SK-N-SH treated with all-trans-retinoic acid at 6 μM for 48 hours (cell line): ENCODE data around the gene CLDN15.

Source experiments
- ATAC-seq: fragments of 200-7000 bp; cut with Tn5 transposase; 3 replicates; pipeline ENCODE4 v1.9.1; 2020; ENCODE audit warnings: mild to moderate bottlenecking, moderate library complexity
- BACH2 ChIP-seq: fragments of 250-450 bp; sonication (Bioruptor Pico); IDR thresholded peaks from 2 replicates; pipeline ENCODE4 v1.9.0; 2021; ENCODE audit warnings: mild to moderate bottlenecking, borderline replicate concordance
- CREB5 ChIP-seq: fragments of 250-450 bp; sonication (Bioruptor Pico); IDR thresholded peaks from 2 replicates; pipeline ENCODE4 v1.5.1; 2020; ENCODE audit warnings: low read depth, mild to moderate bottlenecking, moderate library complexity
- CSDC2 ChIP-seq: fragments of 250-450 bp; sonication (Bioruptor Pico); IDR thresholded peaks from 2 replicates; pipeline ENCODE4 v1.5.0; 2020; ENCODE audit warnings: mild to moderate bottlenecking, moderate library complexity
- CSRNP3 ChIP-seq: fragments of 250-450 bp; sonication (Bioruptor Pico); IDR thresholded peaks from 2 replicates; pipeline ENCODE4 v1.5.1; 2021; ENCODE audit warnings: mild to moderate bottlenecking, moderate library complexity
- ESRRG ChIP-seq: fragments of 250-450 bp; sonication (Bioruptor Pico); IDR thresholded peaks from 2 replicates; pipeline ENCODE4 v1.6.1; 2021; ENCODE audit warnings: mild to moderate bottlenecking
- GLIS3 ChIP-seq: fragments of 250-450 bp; sonication (Bioruptor Pico); IDR thresholded peaks from 2 replicates; pipeline ENCODE4 v1.5.0; 2020; ENCODE audit warnings: mild to moderate bottlenecking, moderate library complexity
- ISL1 ChIP-seq: fragments of 250-450 bp; sonication (Bioruptor Pico); IDR thresholded peaks from 2 replicates; pipeline ENCODE4 v2.1.2; 2022; ENCODE audit warnings: mild to moderate bottlenecking, moderate library complexity
- OSR1 ChIP-seq: fragments of 250-450 bp; sonication (Bioruptor Pico); IDR thresholded peaks from 2 replicates; pipeline ENCODE4 v1.8.0; 2022; ENCODE audit warnings: moderate library complexity, mild to moderate bottlenecking, inconsistent platforms
- PATZ1 ChIP-seq: fragments of 250-450 bp; sonication (Bioruptor Pico); IDR thresholded peaks from 2 replicates; pipeline ENCODE4 v1.8.0; 2020; ENCODE audit warnings: mild to moderate bottlenecking, moderate library complexity, borderline replicate concordance
- POU6F1 ChIP-seq: fragments of 250-450 bp; sonication (Bioruptor Pico); IDR thresholded peaks from 2 replicates; pipeline ENCODE4 v1.8.0; 2021; ENCODE audit warnings: low read depth, mild to moderate bottlenecking, moderate library complexity, borderline replicate concordance
- PPARA ChIP-seq: fragments of 250-450 bp; sonication (Bioruptor Pico); IDR thresholded peaks from 2 replicates; pipeline ENCODE4 v1.5.0; 2020; ENCODE audit warnings: mild to moderate bottlenecking, borderline replicate concordance
- SNAI2 ChIP-seq: fragments of 250-450 bp; sonication (Bioruptor Pico); IDR thresholded peaks from 2 replicates; pipeline ENCODE4 v1.5.0; 2020; ENCODE audit warnings: mild to moderate bottlenecking, moderate library complexity
- TCF4 ChIP-seq: fragments of 250-450 bp; sonication (Bioruptor Pico); IDR thresholded peaks from 2 replicates; pipeline ENCODE4 v1.8.0; 2021; ENCODE audit warnings: mild to moderate bottlenecking, moderate library complexity, borderline replicate concordance
- TOX ChIP-seq: fragments of 250-450 bp; sonication (Bioruptor Pico); IDR thresholded peaks from 2 replicates; pipeline ENCODE4 v1.8.0; 2021; ENCODE audit warnings: mild to moderate bottlenecking, moderate library complexity, borderline replicate concordance
- TSHZ2 ChIP-seq: fragments of 250-450 bp; sonication (Bioruptor Pico); IDR thresholded peaks from 2 replicates; pipeline ENCODE4 v1.5.0; 2020; ENCODE audit warnings: mild to moderate bottlenecking, moderate library complexity
- ZC3H10 ChIP-seq: fragments of 250-450 bp; sonication (Bioruptor Pico); IDR thresholded peaks from 2 replicates; pipeline ENCODE4 v1.5.1; 2021; ENCODE audit warnings: mild to moderate bottlenecking, moderate library complexity
- ZFP3 ChIP-seq: fragments of 250-450 bp; sonication (Bioruptor Pico); IDR thresholded peaks from 2 replicates; pipeline ENCODE4 v1.5.0; 2020; ENCODE audit warnings: mild to moderate bottlenecking, moderate library complexity
- ZFP30 ChIP-seq: fragments of 450-650 bp; formaldehyde crosslinking; IDR thresholded peaks from 2 replicates; pipeline ENCODE4 v1.5.0; 2022; ENCODE audit warnings: mild to moderate bottlenecking, moderate library complexity
- ZNF565 ChIP-seq: fragments of 450-650 bp; formaldehyde crosslinking; conservative IDR thresholded peaks from 2 replicates; pipeline ENCODE4 v1.5.0; 2020; ENCODE audit warnings: low read depth, mild to moderate bottlenecking, moderate library complexity
- ZNF8 ChIP-seq: fragments of 450-650 bp; formaldehyde crosslinking; IDR thresholded peaks from 2 replicates; pipeline ENCODE4 v1.5.0; 2020; ENCODE audit warnings: mild to moderate bottlenecking, moderate library complexity

The CLDN15 gene

GRCh38 chr7:101234636-101235035 is 3.0 kb downstream of the CLDN15 start:
- no peak for TF ChIP-seq TCF4 (CRISPR knock-in tag)
- TF ChIP-seq ZNF8 (CRISPR knock-in tag): no peak
- no peak for TF ChIP-seq ISL1 (CRISPR knock-in tag)
- no peak for TF ChIP-seq OSR1
- no peak for TF ChIP-seq PPARA (CRISPR knock-in tag)
- no peak for TF ChIP-seq POU6F1 (CRISPR knock-in tag)
- no peak for TF ChIP-seq PATZ1
- no peak for TF ChIP-seq ZC3H10 (CRISPR knock-in tag)
- TF ChIP-seq ESRRG (CRISPR knock-in tag): no peak
- no peak for TF ChIP-seq ZNF565 (CRISPR knock-in tag)
- no peak for TF ChIP-seq TSHZ2 (CRISPR knock-in tag)
- no peak for TF ChIP-seq SNAI2 (CRISPR knock-in tag)
- no peak for TF ChIP-seq GLIS3 (CRISPR knock-in tag)
- no peak for TF ChIP-seq TOX (CRISPR knock-in tag)
- no peak for TF ChIP-seq BACH2 (CRISPR knock-in tag)
- TF ChIP-seq CSDC2 (CRISPR knock-in tag): no peak
- TF ChIP-seq ZFP3 (CRISPR knock-in tag): no peak
- TF ChIP-seq CREB5 (CRISPR knock-in tag): no peak
- no peak for ATAC-seq

- TF ChIP-seq ZNF565 (CRISPR knock-in tag) (no peak), ZFP30 (CRISPR knock-in tag) (no peak), TCF4 (CRISPR knock-in tag) (no peak), BACH2 (CRISPR knock-in tag) (no peak), GLIS3 (CRISPR knock-in tag) (no peak), ZNF8 (CRISPR knock-in tag) (no peak), OSR1 (no peak), PPARA (CRISPR knock-in tag) (no peak)
- no peak for ATAC-seq
Observed at GRCh38 chr7:101233907-101234547, 3.6 kb downstream of the CLDN15 start.

GRCh38 chr7:101232141-101232850 is 5.3 kb downstream of the CLDN15 start:
- ATAC-seq: peak; percentile 4; the same call in 1 of the 3 replicates
- TF ChIP-seq GLIS3 (CRISPR knock-in tag) (no peak), POU6F1 (CRISPR knock-in tag) (no peak), TCF4 (CRISPR knock-in tag) (no peak), PATZ1 (no peak), ZC3H10 (CRISPR knock-in tag) (no peak), CSRNP3 (no peak)
- TF ChIP-seq, all 23 proteins: peak for 0
